Colonic mucosa (tissue), 4 donors: ENCODE data around the gene PTPRT. TPM values are rescaled to one million over a fixed set of nuclear protein-coding genes. Genes with fewer than 3 reads are reported as not detected.

ENCODE experiments used
- DNase-seq: peaks from one replicate; pipeline ENCODE4 v3.0.0-alpha.2; 2020
- H3K27ac ChIP-seq: fragments of 200-600 bp; one replicate; pipeline ENCODE4 v1.8.0; 2021
- H3K27me3 ChIP-seq: fragments of 200-600 bp; one replicate; pipeline ENCODE4 v1.8.0; 2021
- H3K36me3 ChIP-seq: fragments of 200-600 bp; one replicate; pipeline ENCODE4 v1.8.0; 2021
- H3K4me1 ChIP-seq: fragments of 200-600 bp; one replicate; pipeline ENCODE4 v1.8.0; 2021; ENCODE audit warnings: mild to moderate bottlenecking
- H3K4me3 ChIP-seq: fragments of 200-600 bp; one replicate; pipeline ENCODE4 v1.8.0; 2021
- H3K9ac ChIP-seq, 2 donors: one replicate each; pipeline ENCODE4 v1.7.0; 2013; ENCODE audit warnings: control low read depth in 2 of 2, low read depth in 2 of 2, low read length in 2 of 2
- H3K9me3 ChIP-seq: fragments of 200-600 bp; one replicate; pipeline ENCODE4 v1.8.0; 2021
- CTCF ChIP-seq: fragments of 200-600 bp; IDR thresholded peaks from one replicate; pipeline ENCODE4 v1.8.0; 2022; ENCODE audit warnings: antibody characterized with exemption, mild to moderate bottlenecking
- intact Hi-C: fragments of 100-400 bp; cut with DNase I; formaldehyde crosslinking; loops from one replicate; pipeline ENCODE4 v1.14.1; 2022
- total RNA-seq, 2 donors: library from RNA; stranded (reverse); fragmentation: NEBNext Ultra II Directional in 1 of 2; extraction: Animal tissue kit (Norgen Biotek cat#: 25700) in 1 of 2; gene quantifications; one replicate each; pipeline ENCODE4 v1.2.1, GENCODE V29; 2021
- donor health status: healthy.
- donor health status: DM: no; HTN: no; CAD: no.
- donor health status: DM: no; HTN: no; CAD: no.

PTPRT gene
- total RNA-seq, 2 donors from 2014 or later, result 0.11 to 0.12 TPM

GRCh38 chr20:42507874-42508273 is 681.8 kb downstream of the PTPRT start:
- intact Hi-C loops, result no loop called here
- H3K27me3 ChIP-seq, result no peaks in the 10 kb centered on the region

GRCh38 chr20:42506397-42506796 is 683.3 kb downstream of the PTPRT start:
- H3K9ac ChIP-seq, result no peak overlapping the region
- no peak for DNase-seq
- H3K4me3 ChIP-seq, result no peak overlapping the region
- TF ChIP-seq CTCF, result no peak
- H3K27me3 ChIP-seq, result no peaks in the 10 kb centered on the region
- intact Hi-C loops, result no loop called here
- no peak overlapping the region for H3K27ac ChIP-seq
- no peaks in the 10 kb centered on the region for H3K9me3 ChIP-seq
- no peaks in the 10 kb centered on the region for H3K36me3 ChIP-seq
- no peaks in the 10 kb centered on the region for H3K4me1 ChIP-seq

More at GRCh38 chr20:42507874-42508273, 681.8 kb downstream of the PTPRT start:
- Histone ChIP-seq H3K36me3 (no peaks in the 10 kb centered on the region), H3K9me3 (no peaks in the 10 kb centered on the region), H3K4me1 (no peaks in the 10 kb centered on the region), H3K4me3 (no peak overlapping the region), H3K27ac (no peak overlapping the region), H3K9ac (no peak overlapping the region)
- no peak for DNase-seq
- TF ChIP-seq CTCF, result no peak

- no peak for TF ChIP-seq CTCF
Observed at GRCh38 chr20:42502591-42502990, 687.1 kb downstream of the PTPRT start.

GRCh38 chr20:42496595-42496994 is 693.1 kb downstream of the PTPRT start:
- TF ChIP-seq CTCF, result no peak
- no peaks in the 10 kb centered on the region for H3K36me3 ChIP-seq
- no peak overlapping the region for H3K4me3 ChIP-seq
- no peaks in the 10 kb centered on the region for H3K4me1 ChIP-seq
- no peak overlapping the region for H3K27ac ChIP-seq
- DNase-seq, result no peak
- H3K9me3 ChIP-seq, result no peaks in the 10 kb centered on the region
- no peaks in the 10 kb centered on the region for H3K27me3 ChIP-seq
- no peak overlapping the region for H3K9ac ChIP-seq
- intact Hi-C loops, result no loop called here

More at GRCh38 chr20:42502591-42502990, 687.1 kb downstream of the PTPRT start:
- Histone ChIP-seq H3K4me3 (no peak overlapping the region), H3K36me3 (no peaks in the 10 kb centered on the region), H3K27me3 (no peaks in the 10 kb centered on the region), H3K9me3 (no peaks in the 10 kb centered on the region), H3K9ac (no peak overlapping the region), H3K4me1 (no peaks in the 10 kb centered on the region), H3K27ac (no peak overlapping the region)
- DNase-seq, result no peak
- intact Hi-C loops, result no loop called here

GRCh38 chr20:42494290-42494689 is 695.4 kb downstream of the PTPRT start:
- H3K27ac ChIP-seq, result no peak overlapping the region
- no peak for DNase-seq
- no peaks in the 10 kb centered on the region for H3K4me1 ChIP-seq
- no peak overlapping the region for H3K4me3 ChIP-seq
- H3K9me3 ChIP-seq, result no peaks in the 10 kb centered on the region
- no peak overlapping the region for H3K9ac ChIP-seq
- TF ChIP-seq CTCF, result no peak
- intact Hi-C loops, result no loop called here
- H3K36me3 ChIP-seq, result no peaks in the 10 kb centered on the region
- H3K27me3 ChIP-seq, result no peaks in the 10 kb centered on the region

GRCh38 chr20:42493001-42493400 is 696.7 kb downstream of the PTPRT start:
- DNase-seq, result no peak
- no peak overlapping the region for H3K4me3 ChIP-seq
- no peaks in the 10 kb centered on the region for H3K36me3 ChIP-seq
- H3K4me1 ChIP-seq, result no peaks in the 10 kb centered on the region
- no peaks in the 10 kb centered on the region for H3K27me3 ChIP-seq
- no peak for TF ChIP-seq CTCF
- intact Hi-C loops, result no loop called here
- H3K9me3 ChIP-seq, result no peaks in the 10 kb centered on the region
- H3K9ac ChIP-seq, result no peak overlapping the region
- H3K27ac ChIP-seq, result no peak overlapping the region
